Left ventricle myocardium inferior (tissue), 1 donor: ENCODE data around the gene TMEM240. TPM values are rescaled to one million over a fixed set of nuclear protein-coding genes. Genes with fewer than 3 reads are reported as not detected.
"Not testable (repeated sequence)": the region's sequence is repeated elsewhere in the genome, so short reads cannot be mapped to it uniquely, and the experiment has no call there.

Source experiments
- DNase-seq: peaks from one replicate; pipeline ENCODE4 v3.0.0-alpha.2; 2020
- H3K27ac ChIP-seq: fragments of 200-600 bp; replicated peaks from 2 replicates; pipeline ENCODE4 v1.8.0; 2021
- H3K27me3 ChIP-seq: fragments of 200-600 bp; 2 replicates; pipeline ENCODE4 v1.8.0; 2021; ENCODE audit warnings: low read depth
- H3K36me3 ChIP-seq: fragments of 200-600 bp; 2 replicates; pipeline ENCODE4 v1.8.0; 2021
- H3K4me1 ChIP-seq: fragments of 200-600 bp; 2 replicates; pipeline ENCODE4 v1.8.0; 2021
- H3K4me3 ChIP-seq: fragments of 200-600 bp; 2 replicates; pipeline ENCODE4 v1.8.0; 2021; ENCODE audit warnings: mild to moderate bottlenecking, moderate library complexity
- H3K9me3 ChIP-seq: fragments of 200-600 bp; replicated peaks from 2 replicates; pipeline ENCODE4 v1.8.0; 2021
- CTCF ChIP-seq: fragments of 200-600 bp; IDR thresholded peaks from 2 replicates; pipeline ENCODE4 v1.8.0; 2021; ENCODE audit warnings: antibody characterized with exemption, mild to moderate bottlenecking, borderline replicate concordance
- intact Hi-C: fragments of 100-400 bp; cut with micrococcal nuclease; formaldehyde crosslinking; loops from one replicate; pipeline ENCODE4 v1.11.0; 2022
- total RNA-seq: library from RNA; stranded (reverse); fragmentation: NEBNext Ultra II Directional; extraction: Animal tissue kit (Norgen Biotek cat#: 25700); gene quantifications from one replicate; pipeline ENCODE4 v1.2.1, GENCODE V29; 2021
- donor health status: DM: no; HTN: yes; CAD: no; lungs with severe emphysema.

TMEM240 gene
- total RNA-seq, 1 donor from 2014 or later = 7.2 TPM

- Histone ChIP-seq H3K9me3 (no peaks in the 10 kb centered on the region), H3K4me3 (no peak overlapping the region), H3K27ac (peak overlapping the region; percentile 46), H3K27me3 (no peaks in the 10 kb centered on the region), H3K36me3 (peaks cover 50% of the 10 kb centered on the region), H3K4me1 (peaks cover 54% of the 10 kb centered on the region)
- no peak for DNase-seq
- intact Hi-C loops = no loop called here
- no peak for TF ChIP-seq CTCF
Measured at GRCh38 chr1:1561801-1562470, 21.5 kb upstream of the TMEM240 start.

GRCh38 chr1:1560178-1560577, 19.8 kb upstream of the TMEM240 start:
- TF ChIP-seq CTCF = no peak
- no peak overlapping the region for H3K4me3 ChIP-seq
- no peak overlapping the region for H3K27ac ChIP-seq
- peaks cover 50% of the 10 kb centered on the region for H3K36me3 ChIP-seq
- peaks cover 38% of the 10 kb centered on the region for H3K4me1 ChIP-seq
- no peak for DNase-seq
- H3K9me3 ChIP-seq = no peaks in the 10 kb centered on the region
- H3K27me3 ChIP-seq = no peaks in the 10 kb centered on the region
- intact Hi-C loops = no loop called here

- Histone ChIP-seq H3K27me3 (no peaks in the 10 kb centered on the region), H3K36me3 (peaks cover 42% of the 10 kb centered on the region), H3K27ac (no peak overlapping the region), H3K9me3 (no peaks in the 10 kb centered on the region), H3K4me1 (peaks cover 37% of the 10 kb centered on the region), H3K4me3 (no peak overlapping the region)
- no peak for DNase-seq
- TF ChIP-seq CTCF = no peak
- intact Hi-C loops = no loop called here
Measured at GRCh38 chr1:1559066-1559465, 18.6 kb upstream of the TMEM240 start.

GRCh38 chr1:1558591-1558990, 18.2 kb upstream of the TMEM240 start:
- intact Hi-C loops = no loop called here
- H3K4me1 ChIP-seq = peaks cover 32% of the 10 kb centered on the region
- no peaks in the 10 kb centered on the region for H3K9me3 ChIP-seq
- no peak overlapping the region for H3K4me3 ChIP-seq
- TF ChIP-seq CTCF = no peak
- DNase-seq = no peak
- H3K27ac ChIP-seq = no peak overlapping the region
- no peaks in the 10 kb centered on the region for H3K27me3 ChIP-seq
- H3K36me3 ChIP-seq = peaks cover 37% of the 10 kb centered on the region

GRCh38 chr1:1557688-1558087, 17.3 kb upstream of the TMEM240 start:
- peaks cover 28% of the 10 kb centered on the region for H3K36me3 ChIP-seq
- peaks cover 23% of the 10 kb centered on the region for H3K4me1 ChIP-seq
- H3K27me3 ChIP-seq, H3K27ac ChIP-seq, H3K4me3 ChIP-seq, intact Hi-C loops, H3K9me3 ChIP-seq, DNase-seq: not testable (repeated sequence)

GRCh38 chr1:1556961-1557360, 16.5 kb upstream of the TMEM240 start:
- H3K27me3 ChIP-seq, intact Hi-C loops, DNase-seq, H3K27ac ChIP-seq, H3K4me3 ChIP-seq, H3K9me3 ChIP-seq: not testable (repeated sequence)
- Histone ChIP-seq H3K36me3 (peaks cover 21% of the 10 kb centered on the region), H3K4me1 (peaks cover 16% of the 10 kb centered on the region)
